Mesodermal cell (in vitro differentiated cells): ENCODE measurements around the gene CSH1.
"Not testable (repeated sequence)": the region's sequence is repeated elsewhere in the genome, so short reads cannot be mapped to it uniquely, and the experiment has no call there.

ENCODE experiments used
- H3K27ac ChIP-seq: 2 replicates; pipeline ENCODE4 v1.7.0; 2013; ENCODE audit warnings: mild to moderate bottlenecking, low read depth, low read length, moderate library complexity; ENCODE audit not compliant: severe bottlenecking
- H3K36me3 ChIP-seq: 2 replicates; pipeline ENCODE4 v1.7.1; 2013; ENCODE audit warnings: mild to moderate bottlenecking, low read length, moderate library complexity; ENCODE audit not compliant: control insufficient read depth, insufficient read depth
- H3K4me1 ChIP-seq: one replicate; pipeline ENCODE4 v1.7.1; 2013; ENCODE audit warnings: mild to moderate bottlenecking, low read length; ENCODE audit not compliant: insufficient read depth, control insufficient read depth, poor library complexity, severe bottlenecking
- H3K4me3 ChIP-seq: 2 replicates; pipeline ENCODE4 v1.7.0; 2013; ENCODE audit warnings: low read length, control low read depth, mild to moderate bottlenecking; ENCODE audit not compliant: insufficient read depth, poor library complexity, severe bottlenecking; ENCODE audit errors: extremely low read depth
- H3K9me3 ChIP-seq: 2 replicates; pipeline ENCODE4 v1.7.1; 2013; ENCODE audit warnings: mild to moderate bottlenecking, low read length, moderate library complexity; ENCODE audit not compliant: control insufficient read depth
- WGBS, 2 experiments: methylation state at CpG; one replicate each; pipeline ENCODE4 v1.1.5; 2013; ENCODE audit warnings: missing lambda C conversion rate in 2 of 2; ENCODE audit not compliant: insufficient coverage in 2 of 2; 5-methylcytosine and 5-hydroxymethylcytosine counted together

The CSH1 gene

GRCh38 chr17:63917206-63917605 lies 20.8 kb upstream of the CSH1 start:
- not testable (repeated sequence) for H3K36me3 ChIP-seq, H3K27ac ChIP-seq, H3K4me1 ChIP-seq, H3K9me3 ChIP-seq, H3K4me3 ChIP-seq
- WGBS, 2 experiments: 93% methylated on average over 5 of the region's 11 CpGs; no CpG with 5 or more reads in 1 of the 2 experiments

GRCh38 chr17:63916566-63917185 lies 20.3 kb upstream of the CSH1 start:
- WGBS, 2 experiments: 87 to 89% methylated on average over 11 to 12 of the region's 12 CpGs
- Histone ChIP-seq H3K4me1 (no peaks in the 10 kb centered on the region), H3K27ac (no peak overlapping the region), H3K9me3 (no peaks in the 10 kb centered on the region), H3K4me3 (no peak overlapping the region), H3K36me3 (no peaks in the 10 kb centered on the region)

GRCh38 chr17:63915753-63916152 lies 19.4 kb upstream of the CSH1 start:
- WGBS, 2 experiments: 95 to 97% methylated on average over 7 to 9 of the region's 10 CpGs
- H3K27ac ChIP-seq, H3K4me3 ChIP-seq, H3K4me1 ChIP-seq, H3K36me3 ChIP-seq, H3K9me3 ChIP-seq: not testable (repeated sequence)

- no peaks in the 10 kb centered on the region for H3K36me3 ChIP-seq
- 95 to 97% methylated on average over 7 of the region's 7 CpGs for WGBS, 2 experiments
Observed at GRCh38 chr17:63914471-63914870, 18.1 kb upstream of the CSH1 start.

GRCh38 chr17:63911657-63912100 lies 15.3 kb upstream of the CSH1 start:
- Histone ChIP-seq H3K4me1 (no peaks in the 10 kb centered on the region), H3K36me3 (no peaks in the 10 kb centered on the region), H3K27ac (no peak overlapping the region), H3K9me3 (no peaks in the 10 kb centered on the region), H3K4me3 (no peak overlapping the region)
- WGBS, 2 experiments: 72 to 84% methylated on average over 4 to 5 of the region's 8 CpGs

More at GRCh38 chr17:63914471-63914870, 18.1 kb upstream of the CSH1 start:
- H3K4me3 ChIP-seq: no peak overlapping the region
- no peak overlapping the region for H3K27ac ChIP-seq
- no peaks in the 10 kb centered on the region for H3K9me3 ChIP-seq
- no peaks in the 10 kb centered on the region for H3K4me1 ChIP-seq

GRCh38 chr17:63911041-63911635 lies 14.8 kb upstream of the CSH1 start, which contains the start of gene CSHL1:
Gene CSHL1 (minus strand): TSS chr17:63911258. CDS start chr17:63911196, 62 bp downstream.
- H3K9me3 ChIP-seq: no peaks in the 10 kb centered on the region
- 81 to 91% methylated on average over 10 to 11 of the region's 15 CpGs for WGBS, 2 experiments
- H3K4me1 ChIP-seq: no peaks in the 10 kb centered on the region
- H3K36me3 ChIP-seq: no peaks in the 10 kb centered on the region
- no peak within 1 kb of the TSS for H3K27ac ChIP-seq
- no peak within 1 kb of the TSS for H3K4me3 ChIP-seq

GRCh38 chr17:63910096-63910495 lies 13.7 kb upstream of the CSH1 start:
- no peak overlapping the region for H3K4me3 ChIP-seq
- no peaks in the 10 kb centered on the region for H3K36me3 ChIP-seq
- no peak overlapping the region for H3K27ac ChIP-seq
- no peaks in the 10 kb centered on the region for H3K4me1 ChIP-seq
- 81 to 84% methylated on average over 13 of the region's 14 CpGs for WGBS, 2 experiments
- no peaks in the 10 kb centered on the region for H3K9me3 ChIP-seq

GRCh38 chr17:63909586-63909985 lies 13.2 kb upstream of the CSH1 start:
- not testable (repeated sequence) for H3K9me3 ChIP-seq, H3K4me3 ChIP-seq, H3K27ac ChIP-seq, H3K36me3 ChIP-seq, H3K4me1 ChIP-seq
- 94 to 100% methylated on average over 5 to 8 of the region's 10 CpGs for WGBS, 2 experiments

- not testable (repeated sequence) for H3K36me3 ChIP-seq, H3K4me1 ChIP-seq, H3K9me3 ChIP-seq, H3K27ac ChIP-seq, H3K4me3 ChIP-seq
- 74 to 83% methylated on average over 5 to 6 of the region's 12 CpGs for WGBS, 2 experiments
Observed at GRCh38 chr17:63907161-63907778, 10.9 kb upstream of the CSH1 start.

- H3K27ac ChIP-seq, H3K36me3 ChIP-seq, H3K4me1 ChIP-seq, H3K9me3 ChIP-seq, H3K4me3 ChIP-seq: not testable (repeated sequence)
- 88 to 94% methylated on average over 5 to 7 of the region's 8 CpGs for WGBS, 2 experiments
Observed at GRCh38 chr17:63904796-63905195, 8.4 kb upstream of the CSH1 start.

GRCh38 chr17:63903787-63904201 lies 7.4 kb upstream of the CSH1 start:
- H3K9me3 ChIP-seq, H3K27ac ChIP-seq, H3K4me1 ChIP-seq, H3K36me3 ChIP-seq, H3K4me3 ChIP-seq: not testable (repeated sequence)
- 51 to 68% methylated on average over 2 to 4 of the region's 5 CpGs for WGBS, 2 experiments
